ENCODE data around the gene GOLGA1.

Gene GOLGA1

GRCh38 chr9:124873664-124874063, 67.2 kb downstream of the GOLGA1 start:
- in situ Hi-C loops (cut with HindIII; ENCODE audit: low sequenced_read_pairs): no loop called here
- TF ChIP-seq, protein P1, sequence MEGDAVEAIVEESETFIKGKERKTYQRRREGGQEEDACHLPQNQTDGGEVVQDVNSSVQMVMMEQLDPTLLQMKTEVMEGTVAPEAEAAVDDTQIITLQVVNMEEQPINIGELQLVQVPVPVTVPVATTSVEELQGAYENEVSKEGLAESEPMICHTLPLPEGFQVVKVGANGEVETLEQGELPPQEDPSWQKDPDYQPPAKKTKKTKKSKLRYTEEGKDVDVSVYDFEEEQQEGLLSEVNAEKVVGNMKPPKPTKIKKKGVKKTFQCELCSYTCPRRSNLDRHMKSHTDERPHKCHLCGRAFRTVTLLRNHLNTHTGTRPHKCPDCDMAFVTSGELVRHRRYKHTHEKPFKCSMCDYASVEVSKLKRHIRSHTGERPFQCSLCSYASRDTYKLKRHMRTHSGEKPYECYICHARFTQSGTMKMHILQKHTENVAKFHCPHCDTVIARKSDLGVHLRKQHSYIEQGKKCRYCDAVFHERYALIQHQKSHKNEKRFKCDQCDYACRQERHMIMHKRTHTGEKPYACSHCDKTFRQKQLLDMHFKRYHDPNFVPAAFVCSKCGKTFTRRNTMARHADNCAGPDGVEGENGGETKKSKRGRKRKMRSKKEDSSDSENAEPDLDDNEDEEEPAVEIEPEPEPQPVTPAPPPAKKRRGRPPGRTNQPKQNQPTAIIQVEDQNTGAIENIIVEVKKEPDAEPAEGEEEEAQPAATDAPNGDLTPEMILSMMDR (IDR thresholded peaks at IDR 0.05; ENCODE audit: low read depth, low read length, missing control alignments): no peak
- H3K4me3 ChIP-seq (ENCODE audit: low read depth, low read length): no peak overlapping the region
- DNase-seq (ENCODE audit: low read depth): no peak

DNA sequence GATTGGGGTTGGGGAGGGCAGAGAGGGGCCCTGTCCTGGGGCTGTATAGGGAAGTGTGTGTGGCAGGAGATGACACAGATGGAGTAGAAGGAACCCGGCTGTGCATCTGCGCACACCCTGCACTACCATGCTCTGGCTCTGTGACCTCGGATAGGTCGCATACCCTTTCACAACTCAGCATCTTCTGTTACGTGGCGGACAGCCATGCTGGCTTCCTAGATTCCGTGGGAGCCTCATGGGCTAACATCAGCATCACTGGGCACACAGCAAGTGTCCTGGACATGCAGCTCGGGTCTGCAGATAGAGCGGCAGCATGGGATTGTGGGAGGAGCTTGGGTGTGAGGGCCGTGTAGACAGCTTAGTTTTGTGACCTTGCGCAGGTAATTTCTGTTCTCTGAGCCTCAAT, 69.7 kb downstream of the GOLGA1 start:
- no peak for DNase-seq (ENCODE audit: low read depth)
- no peak overlapping the region for H3K4me3 ChIP-seq (ENCODE audit: low read depth, low read length)
- in situ Hi-C loops (cut with HindIII; ENCODE audit: low sequenced_read_pairs): no loop called here
- TF ChIP-seq, protein P1 (IDR thresholded peaks at IDR 0.05; ENCODE audit: low read depth, low read length, missing control alignments): no peak

- TF ChIP-seq, protein P1 (IDR thresholded peaks at IDR 0.05; ENCODE audit: low read depth, low read length, missing control alignments): no peak
- peak overlapping the region; percentile 98 for H3K4me3 ChIP-seq (ENCODE audit: low read depth, low read length)
- DNase-seq (ENCODE audit: low read depth): no peak
- in situ Hi-C loops (cut with HindIII; ENCODE audit: low sequenced_read_pairs): no loop called here
Observed at GRCh38 chr9:124870723-124871122, 70.2 kb downstream of the GOLGA1 start.

GRCh38 chr9:124869986-124870560, 70.8 kb downstream of the GOLGA1 start:
- no peak for DNase-seq (ENCODE audit: low read depth)
- TF ChIP-seq, protein P1 (IDR thresholded peaks at IDR 0.05; ENCODE audit: low read depth, low read length, missing control alignments): no peak
- peak overlapping the region; percentile 98 for H3K4me3 ChIP-seq (ENCODE audit: low read depth, low read length)
- in situ Hi-C loops (cut with HindIII; ENCODE audit: low sequenced_read_pairs): no loop called here

- TF ChIP-seq, protein P1 (IDR thresholded peaks at IDR 0.05; ENCODE audit: low read depth, low read length, missing control alignments): no peak
- in situ Hi-C loops (cut with HindIII; ENCODE audit: low sequenced_read_pairs): no loop called here
- peak overlapping the region; percentile 98 for H3K4me3 ChIP-seq (ENCODE audit: low read depth, low read length)
- DNase-seq (ENCODE audit: low read depth): no peak
Observed at GRCh38 chr9:124869466-124869985, 71.4 kb downstream of the GOLGA1 start.

GRCh38 chr9:124868511-124869465, 72.1 kb downstream of the GOLGA1 start:
- DNase-seq (ENCODE audit: low read depth): peak; percentile 41
- H3K4me3 ChIP-seq (ENCODE audit: low read depth, low read length): peak overlapping the region; percentile 98
- TF ChIP-seq, protein P1 (IDR thresholded peaks at IDR 0.05; ENCODE audit: low read depth, low read length, missing control alignments): no peak
- in situ Hi-C loops (cut with HindIII; ENCODE audit: low sequenced_read_pairs): no loop called here

All from astrocyte of the cerebellum (primary cell).